GM18867 (cell line): Measurements from ENCODE around the gene NQO2.

Experiments used
- ATAC-seq: cut with Tn5 transposase; IDR thresholded peaks from one replicate; pipeline ENCODE4 v1.9.1; 2021; ENCODE audit warnings: mild to moderate bottlenecking, moderate library complexity; ENCODE audit not compliant: unreplicated experiment

Gene NQO2

GRCh38 chr6:3068329-3069214 lies 68.9 kb downstream of the NQO2 start, which contains the start of gene RIPK1:
TSS of gene RIPK1 (plus strand) at chr6:3068494. CDS start at chr6:3076824, 8,330 bp downstream.
- ATAC-seq, result peak; percentile 82
